Measurements from ENCODE around the gene PANK3.
"Not testable (repeated sequence)": the region's sequence is repeated elsewhere in the genome, so short reads cannot be mapped to it uniquely, and the experiment has no call there.

The PANK3 gene

DNA sequence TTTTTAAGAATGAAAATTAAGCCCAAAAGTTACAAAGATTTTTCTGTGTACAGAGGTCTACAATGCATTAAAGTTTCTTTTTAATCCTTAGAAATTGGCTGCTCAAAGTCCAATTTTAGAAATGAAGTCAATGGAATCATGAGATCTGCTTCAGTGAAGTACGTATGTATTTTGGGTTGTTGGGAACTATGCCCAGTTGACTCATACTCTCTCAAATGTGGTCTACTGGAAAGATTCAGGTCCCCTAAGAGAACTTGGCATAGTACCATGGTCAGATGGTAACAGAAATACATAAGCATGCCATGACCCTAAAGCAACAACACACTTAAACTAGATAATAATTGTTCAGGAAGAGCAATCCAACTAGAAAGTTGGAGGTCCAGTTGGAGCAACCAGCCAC is 27.0 kb downstream of the PANK3 start:
- peaks cover 8% of the 10 kb centered on the region; the same call in 1 of the 2 replicates for H3K36me3 ChIP-seq (ENCODE audit: control insufficient read depth, insufficient read depth, low read length)
- no CpG with 5 or more reads among the region's 1 CpG for WGBS (ENCODE audit: insufficient coverage, insufficient read length)
- no peak overlapping the region for H3K4me3 ChIP-seq (ENCODE audit: low read length)

DNA sequence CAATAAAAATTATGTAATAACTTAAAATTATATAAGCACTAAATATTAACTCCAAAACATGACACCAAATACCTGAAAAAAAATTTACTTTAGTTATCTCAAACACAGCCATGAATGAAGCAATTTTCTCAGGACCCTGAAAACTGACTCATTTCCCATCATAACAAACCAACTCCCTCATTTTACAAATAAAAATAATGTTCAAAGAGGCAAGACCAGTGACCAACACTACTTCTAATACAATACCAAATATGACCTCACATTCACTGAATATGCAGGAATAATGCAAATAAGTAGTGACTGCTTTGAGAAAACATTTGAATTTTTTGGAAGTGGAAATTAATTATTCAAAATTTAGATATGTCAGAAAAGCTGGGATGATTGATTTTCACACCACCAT is 28.5 kb downstream of the PANK3 start:
- Histone ChIP-seq H3K27ac (ENCODE audit: low read length) (no peak overlapping the region), H3K36me3 (ENCODE audit: control insufficient read depth, insufficient read depth, low read length) (peaks cover 8% of the 10 kb centered on the region; the same call in 1 of the 2 replicates), H3K4me3 (ENCODE audit: low read length) (no peak overlapping the region), H3K9me3 (ENCODE audit: control insufficient read depth, insufficient read depth, low read length) (no peaks in the 10 kb centered on the region), H3K4me1 (ENCODE audit: control insufficient read depth, insufficient read depth, low read length) (no peaks in the 10 kb centered on the region), H3K27me3 (ENCODE audit: control insufficient read depth, insufficient read depth, low read length) (no peaks in the 10 kb centered on the region)
- DNase-seq (ENCODE audit: low read depth, low spot score), result no peak

More for the DNA sequence above, 27.0 kb downstream of the PANK3 start:
- Histone ChIP-seq H3K27ac (ENCODE audit: low read length) (no peak overlapping the region), H3K4me1 (ENCODE audit: control insufficient read depth, insufficient read depth, low read length) (no peaks in the 10 kb centered on the region), H3K9me3 (ENCODE audit: control insufficient read depth, insufficient read depth, low read length) (no peaks in the 10 kb centered on the region), H3K27me3 (ENCODE audit: control insufficient read depth, insufficient read depth, low read length) (no peaks in the 10 kb centered on the region)
- no peak for DNase-seq (ENCODE audit: low read depth, low spot score)

DNA sequence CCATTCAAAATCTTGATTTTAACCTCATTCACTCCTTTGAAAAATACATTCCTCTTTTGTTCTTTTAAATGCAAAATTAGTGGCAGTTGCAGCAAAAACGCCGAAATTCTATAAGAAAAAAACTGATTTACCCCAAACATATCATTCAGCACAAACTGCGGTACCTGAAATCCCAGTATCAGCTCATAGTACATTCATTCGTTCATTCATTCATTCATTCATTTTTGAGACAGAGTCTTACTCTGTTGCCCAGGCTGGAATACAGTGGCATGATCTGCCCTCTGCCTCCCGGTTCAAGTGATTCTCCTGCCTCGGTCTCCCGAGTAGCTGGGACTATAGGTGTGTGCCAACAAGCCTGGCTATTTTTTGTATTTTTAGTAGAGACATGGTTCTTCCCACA is 29.6 kb downstream of the PANK3 start:
- no CpG with 5 or more reads among the region's 7 CpGs for WGBS (ENCODE audit: insufficient coverage, insufficient read length)
- H3K4me3 ChIP-seq (ENCODE audit: low read length), result no peak overlapping the region
- no peak for DNase-seq (ENCODE audit: low read depth, low spot score)
- H3K27ac ChIP-seq (ENCODE audit: low read length), result no peak overlapping the region
- no peaks in the 10 kb centered on the region for H3K4me1 ChIP-seq (ENCODE audit: control insufficient read depth, insufficient read depth, low read length)
- no peaks in the 10 kb centered on the region for H3K27me3 ChIP-seq (ENCODE audit: control insufficient read depth, insufficient read depth, low read length)
- H3K36me3 ChIP-seq (ENCODE audit: control insufficient read depth, insufficient read depth, low read length), result peaks cover 8% of the 10 kb centered on the region; the same call in 1 of the 2 replicates
- H3K9me3 ChIP-seq (ENCODE audit: control insufficient read depth, insufficient read depth, low read length), result no peaks in the 10 kb centered on the region

DNA sequence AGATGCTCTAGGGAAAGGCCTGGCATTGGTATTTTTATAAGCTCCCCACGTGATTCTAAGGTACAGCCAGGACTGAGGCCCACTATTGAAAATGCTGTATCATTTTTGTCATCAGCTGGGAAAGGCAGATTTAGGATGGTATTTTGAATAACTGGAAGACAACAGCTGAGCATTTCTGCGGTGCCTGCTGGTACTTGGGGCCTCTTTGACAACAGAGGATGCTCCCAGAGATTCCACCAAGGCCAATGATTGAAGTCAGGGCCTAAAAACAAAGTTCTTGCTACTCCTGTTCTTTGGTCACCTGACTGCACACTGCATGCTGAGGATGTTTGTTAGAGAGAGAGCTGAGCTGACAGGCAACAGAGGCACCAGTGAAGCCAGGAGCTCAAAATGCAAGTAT is 42.0 kb downstream of the PANK3 start:
- no peak for DNase-seq (ENCODE audit: low read depth, low spot score)
- Histone ChIP-seq H3K27me3 (ENCODE audit: control insufficient read depth, insufficient read depth, low read length) (no peaks in the 10 kb centered on the region), H3K4me1 (ENCODE audit: control insufficient read depth, insufficient read depth, low read length) (no peaks in the 10 kb centered on the region), H3K36me3 (ENCODE audit: control insufficient read depth, insufficient read depth, low read length) (no peaks in the 10 kb centered on the region), H3K4me3 (ENCODE audit: low read length) (no peak overlapping the region), H3K9me3 (ENCODE audit: control insufficient read depth, insufficient read depth, low read length) (no peaks in the 10 kb centered on the region), H3K27ac (ENCODE audit: low read length) (no peak overlapping the region)
- no CpG with 5 or more reads among the region's 2 CpGs for WGBS (ENCODE audit: insufficient coverage, insufficient read length)

- DNase-seq (ENCODE audit: low read depth, low spot score); H3K9me3 ChIP-seq (ENCODE audit: control insufficient read depth, insufficient read depth, low read length); H3K27ac ChIP-seq (ENCODE audit: low read length); H3K4me1 ChIP-seq (ENCODE audit: control insufficient read depth, insufficient read depth, low read length); H3K27me3 ChIP-seq (ENCODE audit: control insufficient read depth, insufficient read depth, low read length); H3K4me3 ChIP-seq (ENCODE audit: low read length); H3K36me3 ChIP-seq (ENCODE audit: control insufficient read depth, insufficient read depth, low read length): not testable (repeated sequence)
- WGBS (ENCODE audit: insufficient coverage, insufficient read length), result no CpG with 5 or more reads among the region's 7 CpGs
These were observed 44.8 kb downstream of the PANK3 start for GRCh38 chr5:168534351-168534750.

DNA sequence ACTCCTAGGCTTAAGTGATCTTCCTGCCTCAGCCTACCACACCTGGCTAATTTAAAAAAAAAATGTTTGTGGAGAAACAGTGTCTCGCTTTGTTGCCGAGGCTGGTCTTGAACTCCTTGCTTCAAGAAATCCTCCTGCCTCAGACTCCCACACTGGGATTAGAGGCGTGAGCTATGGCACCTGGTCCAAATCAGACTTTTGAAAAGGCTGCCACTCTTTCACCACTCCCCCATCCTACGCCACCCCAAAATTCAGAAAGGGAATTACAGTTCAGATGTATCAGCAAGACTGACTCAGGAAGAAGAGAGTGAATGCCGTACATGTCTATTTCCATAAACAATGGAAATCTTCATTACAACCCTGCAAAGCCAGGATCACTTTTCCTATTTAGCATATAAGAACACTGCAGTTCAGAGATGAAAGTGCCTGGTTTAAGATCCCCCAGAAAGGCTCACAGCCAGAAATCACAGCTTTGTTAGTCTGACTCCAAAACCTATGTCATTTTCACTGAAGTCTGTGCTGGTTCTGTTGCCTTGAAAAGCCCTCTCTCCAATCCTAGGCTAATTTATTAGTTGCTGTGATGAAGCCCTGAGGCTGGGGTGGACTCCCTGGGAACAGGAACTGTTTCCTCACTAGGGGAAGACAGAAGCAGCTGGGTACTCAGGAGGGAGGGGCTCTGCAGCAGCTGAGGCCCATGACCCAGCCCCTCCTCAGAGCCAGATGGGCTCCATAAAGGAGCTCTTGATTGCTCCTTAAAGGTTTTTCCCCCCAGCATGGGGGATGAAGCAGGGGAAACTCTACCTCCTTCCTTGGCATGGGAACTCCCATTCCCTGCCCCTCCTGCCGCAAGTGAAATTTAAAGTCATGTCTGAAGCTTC is 46.9 kb downstream of the PANK3 start:
- Histone ChIP-seq H3K27me3 (ENCODE audit: control insufficient read depth, insufficient read depth, low read length) (peaks cover 4% of the 10 kb centered on the region; the same call in 1 of the 2 replicates), H3K4me3 (ENCODE audit: low read length) (no peak overlapping the region), H3K36me3 (ENCODE audit: control insufficient read depth, insufficient read depth, low read length) (no peaks in the 10 kb centered on the region), H3K4me1 (ENCODE audit: control insufficient read depth, insufficient read depth, low read length) (peaks cover 2% of the 10 kb centered on the region; the same call in 1 of the 2 replicates), H3K9me3 (ENCODE audit: control insufficient read depth, insufficient read depth, low read length) (no peaks in the 10 kb centered on the region), H3K27ac (ENCODE audit: low read length) (no peak overlapping the region)
- DNase-seq (ENCODE audit: low read depth, low spot score), result no peak
- no CpG with 5 or more reads among the region's 6 CpGs for WGBS (ENCODE audit: insufficient coverage, insufficient read length)

DNA sequence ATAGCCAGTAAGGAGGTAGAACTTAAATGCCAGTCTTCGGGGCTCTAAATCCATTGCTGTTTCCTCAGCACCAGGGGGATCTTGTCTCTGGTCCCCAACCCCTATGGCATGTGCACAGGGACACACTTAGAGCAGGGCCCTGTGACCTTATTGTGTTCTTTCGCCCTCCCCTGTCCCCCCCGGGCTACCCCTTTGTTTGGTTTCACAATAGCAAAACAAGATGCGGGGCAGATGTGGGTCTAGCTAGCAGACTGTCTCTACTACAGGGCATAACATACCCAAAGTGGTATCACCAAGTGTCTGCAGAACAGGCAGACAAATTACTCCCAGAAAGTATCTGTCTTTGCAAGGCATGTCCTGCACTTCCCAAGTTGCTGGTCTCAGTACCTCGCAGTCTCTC is 48.0 kb downstream of the PANK3 start:
- Histone ChIP-seq H3K4me3 (ENCODE audit: low read length) (no peak overlapping the region), H3K27me3 (ENCODE audit: control insufficient read depth, insufficient read depth, low read length) (peaks cover 4% of the 10 kb centered on the region; the same call in 1 of the 2 replicates), H3K36me3 (ENCODE audit: control insufficient read depth, insufficient read depth, low read length) (no peaks in the 10 kb centered on the region), H3K4me1 (ENCODE audit: control insufficient read depth, insufficient read depth, low read length) (peaks cover 2% of the 10 kb centered on the region; the same call in 1 of the 2 replicates), H3K9me3 (ENCODE audit: control insufficient read depth, insufficient read depth, low read length) (no peaks in the 10 kb centered on the region), H3K27ac (ENCODE audit: low read length) (no peak overlapping the region)
- WGBS (ENCODE audit: insufficient coverage, insufficient read length), result no CpG with 5 or more reads among the region's 5 CpGs
- DNase-seq (ENCODE audit: low read depth, low spot score), result no peak

GRCh38 chr5:168530621-168531150 is 48.5 kb downstream of the PANK3 start:
- no CpG with 5 or more reads among the region's 4 CpGs for WGBS (ENCODE audit: insufficient coverage, insufficient read length)
- H3K27me3 ChIP-seq (ENCODE audit: control insufficient read depth, insufficient read depth, low read length), result peaks cover 4% of the 10 kb centered on the region; the same call in 1 of the 2 replicates
- no peak for DNase-seq (ENCODE audit: low read depth, low spot score)
- H3K4me3 ChIP-seq (ENCODE audit: low read length), result no peak overlapping the region
- H3K4me1 ChIP-seq (ENCODE audit: control insufficient read depth, insufficient read depth, low read length), result peaks cover 2% of the 10 kb centered on the region; the same call in 1 of the 2 replicates
- H3K36me3 ChIP-seq (ENCODE audit: control insufficient read depth, insufficient read depth, low read length), result no peaks in the 10 kb centered on the region
- no peak overlapping the region for H3K27ac ChIP-seq (ENCODE audit: low read length)
- H3K9me3 ChIP-seq (ENCODE audit: control insufficient read depth, insufficient read depth, low read length), result no peaks in the 10 kb centered on the region

- H3K27ac ChIP-seq (ENCODE audit: low read length), result no peak overlapping the region
- DNase-seq (ENCODE audit: low read depth, low spot score), result no peak
- WGBS (ENCODE audit: insufficient coverage, insufficient read length), result no CpG with 5 or more reads among the region's 125 CpGs
These were observed 49.6 kb downstream of the PANK3 start for GRCh38 chr5:168529374-168530234.

More at GRCh38 chr5:168529374-168530234, 49.6 kb downstream of the PANK3 start:
- Histone ChIP-seq H3K4me1 (ENCODE audit: control insufficient read depth, insufficient read depth, low read length) (peaks cover 2% of the 10 kb centered on the region; the same call in 1 of the 2 replicates), H3K27me3 (ENCODE audit: control insufficient read depth, insufficient read depth, low read length) (peaks cover 4% of the 10 kb centered on the region; the same call in 1 of the 2 replicates), H3K9me3 (ENCODE audit: control insufficient read depth, insufficient read depth, low read length) (no peaks in the 10 kb centered on the region), H3K4me3 (ENCODE audit: low read length) (peak overlapping the region; percentile 42; the same call in 1 of the 2 replicates), H3K36me3 (ENCODE audit: control insufficient read depth, insufficient read depth, low read length) (no peaks in the 10 kb centered on the region)

Measured in iPS DF 6.9 (cell line).